HG02763 (cell line): ENCODE results near the gene WDR86.

Experiments
- ATAC-seq: cut with Tn5 transposase; IDR thresholded peaks from one replicate; pipeline ENCODE4 v1.9.1; 2021; ENCODE audit warnings: mild to moderate bottlenecking, moderate library complexity; ENCODE audit not compliant: unreplicated experiment

WDR86 gene, protein sequence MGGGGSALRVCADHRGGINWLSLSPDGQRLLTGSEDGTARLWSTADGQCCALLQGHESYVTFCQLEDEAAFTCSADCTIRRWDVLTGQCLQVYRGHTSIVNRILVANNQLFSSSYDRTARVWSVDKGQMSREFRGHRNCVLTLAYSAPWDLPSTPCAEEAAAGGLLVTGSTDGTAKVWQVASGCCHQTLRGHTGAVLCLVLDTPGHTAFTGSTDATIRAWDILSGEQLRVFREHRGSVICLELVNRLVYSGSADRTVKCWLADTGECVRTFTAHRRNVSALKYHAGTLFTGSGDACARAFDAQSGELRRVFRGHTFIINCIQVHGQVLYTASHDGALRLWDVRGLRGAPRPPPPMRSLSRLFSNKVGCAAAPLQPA

DNA sequence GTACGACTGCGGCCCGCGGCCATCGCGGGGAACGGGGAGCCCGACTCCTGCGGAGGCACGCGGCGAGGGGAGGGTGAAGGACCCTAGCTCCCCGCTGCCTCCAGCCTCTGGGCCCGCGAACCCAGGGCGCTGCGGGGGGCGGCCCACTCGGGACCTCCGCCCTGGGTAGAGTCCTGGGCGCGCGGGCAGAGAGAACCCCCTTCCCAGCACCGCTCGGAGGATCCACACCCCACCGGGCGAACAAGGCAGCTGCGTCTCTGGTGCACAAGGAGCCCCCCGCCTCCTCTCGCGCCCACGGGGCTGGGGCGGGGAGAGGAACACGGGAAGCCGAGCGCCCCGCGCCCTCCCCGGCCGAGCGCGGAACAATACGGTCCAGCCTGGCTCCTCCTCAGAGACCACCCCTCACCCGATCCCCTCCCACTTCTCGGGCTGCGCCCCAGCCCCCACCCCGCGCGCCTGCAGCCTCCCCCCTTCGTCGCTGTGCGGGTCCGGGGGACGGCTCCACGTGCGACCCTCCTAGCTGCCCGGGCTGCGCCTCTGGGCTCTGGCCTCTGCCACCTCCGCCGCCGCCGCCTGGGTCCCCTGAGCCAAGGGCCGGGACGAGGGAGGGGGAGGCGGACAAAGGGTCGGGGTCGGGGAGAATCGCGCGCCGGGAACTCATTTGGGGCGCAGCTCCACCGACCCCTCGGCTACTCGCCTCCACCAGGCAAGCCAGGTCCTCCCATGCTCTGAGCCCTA lies at the start of gene WDR86:
Gene WDR86 (minus strand): TSS at position 372 of the 738 bp plus-strand sequence. CDS start 449 bp downstream, outside the sequence.
- no peak for ATAC-seq

DNA sequence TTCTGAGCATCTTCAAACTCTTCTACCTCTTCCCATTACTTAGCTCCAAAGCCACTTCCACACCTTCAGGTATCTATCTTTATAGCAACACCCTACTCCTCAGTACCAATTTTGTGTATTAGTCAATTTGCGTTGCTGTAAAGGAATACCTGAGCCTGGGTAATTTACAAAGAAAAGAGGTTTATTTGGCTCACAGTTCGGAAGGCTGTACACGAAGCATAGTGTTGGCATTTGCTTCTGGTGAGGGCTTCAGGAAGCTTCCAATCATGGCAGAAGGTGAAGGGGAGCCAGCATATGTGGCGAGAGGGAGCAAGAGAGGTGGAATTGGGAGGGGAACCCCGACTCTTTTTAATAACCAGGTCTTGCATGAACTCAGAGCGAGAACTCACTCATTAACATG lies 47.7 kb upstream of the WDR86 start:
- no peak for ATAC-seq

DNA sequence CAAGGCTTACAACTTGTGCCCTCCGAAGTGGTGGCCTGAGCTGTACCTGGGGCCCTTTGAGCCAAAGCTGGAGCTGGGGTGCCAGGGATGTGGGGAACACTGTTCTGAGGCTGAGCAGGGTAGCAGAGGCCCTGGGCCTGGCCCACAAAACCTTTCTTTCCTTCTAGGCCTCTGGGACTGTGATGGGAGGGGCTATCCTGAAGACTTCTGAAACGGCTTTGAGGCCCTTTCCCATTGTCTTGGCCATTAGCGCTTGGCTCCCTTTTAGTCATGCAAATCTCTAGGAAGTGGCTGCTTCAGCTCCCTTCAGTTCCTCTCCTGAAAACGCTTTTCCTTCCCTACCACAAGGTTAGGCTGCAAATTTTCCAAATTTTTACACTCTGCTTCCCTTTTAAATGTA lies 46.9 kb upstream of the WDR86 start:
- ATAC-seq, result no peak

DNA sequence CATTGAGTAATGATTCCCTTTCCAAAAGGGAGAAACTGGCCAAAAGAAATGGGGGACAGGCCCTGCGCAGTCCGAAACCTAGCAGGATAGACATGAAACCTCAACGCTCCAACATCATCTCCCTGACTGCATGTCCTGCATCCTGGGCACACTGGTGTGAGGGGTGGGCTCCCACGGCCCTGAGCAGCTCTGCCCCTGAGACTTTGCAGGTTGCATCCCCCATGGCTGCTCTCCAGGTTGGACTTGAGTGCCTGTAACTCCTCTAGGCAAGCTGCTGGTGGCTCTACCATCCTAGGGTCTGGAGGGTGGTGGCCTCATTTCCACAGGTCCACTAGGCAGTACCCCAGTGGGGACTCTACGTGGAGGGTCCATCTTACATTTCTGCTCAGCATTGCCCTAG lies 46.4 kb upstream of the WDR86 start:
- no peak for ATAC-seq

DNA sequence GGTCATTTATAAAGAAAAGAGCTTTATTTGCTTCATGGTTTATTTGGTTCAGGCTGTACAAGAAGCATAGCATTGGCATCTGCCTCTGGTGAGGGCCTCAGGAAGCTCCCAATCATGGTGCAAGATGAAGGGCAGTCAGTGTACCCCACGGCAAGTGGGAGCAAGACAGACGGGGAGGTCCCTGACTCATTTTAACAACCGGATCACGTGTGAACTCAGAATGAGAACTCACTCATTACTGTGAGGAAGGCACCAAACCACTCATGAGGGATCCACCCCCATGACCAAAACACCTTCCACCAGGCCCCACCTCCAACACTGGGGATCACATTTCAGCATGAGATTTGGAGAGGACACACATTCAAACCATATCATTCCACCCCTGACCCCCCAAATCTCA lies 45.9 kb upstream of the WDR86 start:
- no peak for ATAC-seq

DNA sequence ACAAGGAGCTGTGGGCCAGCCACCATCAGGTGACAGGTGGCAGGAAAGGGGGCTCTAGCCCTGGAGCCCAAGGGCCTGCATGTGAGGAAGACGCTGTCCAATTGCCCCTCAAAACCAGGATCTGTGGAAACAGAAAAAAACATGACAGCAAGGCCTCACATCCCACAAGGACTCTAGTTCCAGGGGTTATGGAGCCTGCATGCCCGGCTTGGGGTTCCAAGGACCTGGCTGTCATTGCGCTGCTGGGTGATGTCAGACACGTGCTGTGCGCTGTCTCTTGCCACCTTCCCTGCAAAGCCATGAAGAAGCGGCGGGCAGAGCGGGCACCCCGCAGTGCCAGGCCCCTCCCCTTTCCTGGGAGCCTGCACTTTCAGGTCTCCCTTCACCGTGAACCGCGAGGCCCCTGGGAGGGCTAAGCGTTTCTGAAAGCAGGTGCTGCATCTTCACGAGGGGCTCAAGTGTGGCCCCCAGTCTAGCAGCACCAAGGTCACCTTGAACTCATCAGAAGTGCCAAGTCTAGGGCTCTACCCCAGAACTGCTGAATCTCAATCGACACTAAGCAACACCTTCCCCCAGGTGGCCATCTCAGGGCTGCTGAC lies 45.2 kb upstream of the WDR86 start:
- ATAC-seq, result no peak

DNA sequence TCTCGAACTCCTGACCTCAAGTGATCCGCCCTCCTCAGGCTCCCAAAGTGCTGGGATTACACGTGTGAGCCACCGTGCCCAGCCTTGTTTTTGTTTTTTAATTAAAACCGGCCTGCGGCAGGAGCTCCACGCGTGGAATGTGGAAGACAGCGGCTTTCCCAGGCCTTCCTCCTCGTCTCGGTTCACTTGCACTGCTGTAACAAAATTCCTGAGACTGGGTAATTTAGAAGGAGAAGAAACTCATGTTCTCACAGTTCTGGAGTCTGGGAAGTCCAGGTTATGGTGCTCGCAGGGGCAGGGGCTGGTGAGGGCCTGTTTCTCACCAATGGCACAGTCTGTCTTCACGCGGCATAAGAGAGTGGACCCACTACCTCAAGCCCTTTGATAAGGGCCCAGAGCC lies 44.5 kb upstream of the WDR86 start:
- ATAC-seq, result no peak

DNA sequence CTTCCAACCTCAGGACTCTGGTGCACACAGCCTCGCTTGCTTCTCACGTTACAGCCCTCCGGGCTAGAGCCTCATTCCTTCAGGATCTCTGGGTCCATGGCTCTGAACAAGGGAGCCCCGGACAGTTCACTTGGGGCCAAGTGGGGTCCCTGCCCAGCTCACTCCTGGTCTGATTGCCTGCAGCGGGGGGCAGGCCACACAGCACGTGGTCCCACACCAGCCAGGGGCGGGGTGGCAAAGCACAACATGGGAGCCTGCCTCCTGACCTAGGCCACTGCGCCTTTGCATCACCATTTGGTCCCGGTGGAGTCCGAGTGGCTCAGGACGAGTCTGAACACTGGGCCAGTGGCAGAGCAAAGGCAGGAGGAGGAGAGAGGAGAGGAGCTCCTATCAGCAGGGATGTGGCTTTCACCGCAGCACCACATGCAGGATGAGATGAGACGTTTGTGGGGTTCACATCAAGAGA lies 43.5 kb upstream of the WDR86 start:
- ATAC-seq, result no peak

DNA sequence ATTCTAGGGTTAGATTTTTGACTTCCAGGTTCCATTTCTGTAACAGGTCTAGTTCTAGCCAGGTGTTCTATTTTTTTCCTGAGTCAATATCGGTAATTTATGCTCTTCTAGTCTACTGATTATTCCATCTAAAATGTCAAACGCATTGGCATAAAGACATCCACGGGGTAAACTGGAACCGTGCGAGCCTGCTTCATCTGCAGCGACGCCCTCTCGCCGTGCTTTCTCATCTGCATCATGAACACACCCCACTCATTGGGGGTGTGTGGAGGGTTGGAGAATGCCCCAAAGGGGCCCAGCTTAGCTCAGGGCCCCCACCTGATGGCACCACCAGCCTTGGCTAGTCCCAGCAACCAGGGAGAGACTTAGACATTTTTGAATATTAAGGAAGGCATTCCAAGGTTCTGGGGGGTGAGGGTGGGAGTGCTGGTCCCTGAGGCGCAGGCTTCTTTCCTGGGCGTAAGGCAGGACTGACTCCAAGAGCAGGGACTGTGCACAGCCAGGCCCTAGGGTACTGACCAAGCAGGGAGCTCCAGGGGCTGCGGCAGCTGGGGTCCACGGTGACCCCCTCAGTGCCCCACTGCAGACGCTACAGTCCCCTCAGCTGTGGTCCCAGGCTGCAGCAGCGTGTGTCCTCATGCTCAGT lies 43.0 kb upstream of the WDR86 start:
- ATAC-seq, result no peak

DNA sequence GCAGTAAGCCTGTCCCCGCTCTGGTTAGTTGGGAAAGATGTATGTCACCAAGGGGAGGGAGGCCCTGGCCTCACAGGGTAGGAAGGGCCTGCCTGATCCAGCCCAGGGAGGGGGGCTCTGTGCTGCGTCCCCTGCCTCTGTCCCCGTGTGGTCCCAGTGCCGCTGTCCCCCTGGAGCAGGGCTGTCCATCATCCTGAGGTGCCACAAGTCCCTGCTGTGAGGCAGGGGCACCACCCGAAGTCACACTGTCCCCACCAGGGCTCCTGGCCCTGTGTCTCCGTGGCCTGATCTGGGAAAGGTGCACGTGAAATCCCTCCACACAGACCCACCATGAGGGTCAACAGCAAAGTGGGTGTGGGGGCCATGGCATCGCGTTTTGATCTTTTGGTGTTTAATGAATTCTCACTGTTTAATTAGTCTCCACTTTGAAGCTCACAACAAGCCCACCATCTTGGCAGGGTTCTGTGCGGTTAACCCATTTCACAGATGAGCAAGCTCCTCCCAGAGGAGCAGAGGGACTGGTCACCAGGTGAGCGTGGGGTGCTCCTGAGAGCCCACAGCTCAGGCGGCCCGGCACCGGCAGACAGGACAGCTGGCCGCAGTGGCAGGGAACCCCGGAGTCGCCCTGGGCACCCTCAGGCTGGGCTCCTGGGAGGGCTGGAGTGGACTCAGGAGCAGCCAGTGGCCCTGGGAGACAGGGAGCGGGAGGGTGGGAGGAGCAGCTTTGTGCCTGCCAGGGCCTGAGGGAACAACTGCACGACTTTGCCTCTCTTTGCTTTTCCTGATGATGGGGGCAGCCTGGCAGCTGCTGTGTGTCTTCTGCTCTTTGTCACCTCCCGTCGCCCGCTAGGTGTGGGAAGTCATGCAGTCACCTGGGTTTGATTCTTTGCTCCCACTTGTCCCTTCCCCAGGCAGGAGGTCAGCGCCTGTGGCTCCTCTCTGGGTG lies 42.1 kb upstream of the WDR86 start:
- ATAC-seq, result no peak

DNA sequence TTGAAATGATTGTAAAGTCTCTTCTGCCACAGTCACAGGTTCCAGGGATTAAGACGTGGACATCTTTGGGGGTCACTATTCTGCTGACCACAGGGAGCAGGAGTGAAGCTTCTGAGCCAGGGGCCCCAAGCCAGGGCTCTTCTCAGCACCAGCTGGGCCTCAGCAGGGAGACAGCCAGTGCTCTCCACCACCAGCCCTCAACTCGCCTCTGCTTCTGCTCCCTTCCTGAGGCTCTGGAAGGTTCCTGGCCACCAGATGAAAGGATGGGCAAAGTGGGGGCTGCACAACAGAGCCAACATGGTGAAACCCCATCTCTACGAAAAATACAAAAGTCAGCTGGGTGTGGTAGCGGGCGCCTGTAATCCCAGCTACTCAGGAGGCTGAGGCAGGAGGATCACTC lies 41.3 kb upstream of the WDR86 start:
- ATAC-seq, result no peak

DNA sequence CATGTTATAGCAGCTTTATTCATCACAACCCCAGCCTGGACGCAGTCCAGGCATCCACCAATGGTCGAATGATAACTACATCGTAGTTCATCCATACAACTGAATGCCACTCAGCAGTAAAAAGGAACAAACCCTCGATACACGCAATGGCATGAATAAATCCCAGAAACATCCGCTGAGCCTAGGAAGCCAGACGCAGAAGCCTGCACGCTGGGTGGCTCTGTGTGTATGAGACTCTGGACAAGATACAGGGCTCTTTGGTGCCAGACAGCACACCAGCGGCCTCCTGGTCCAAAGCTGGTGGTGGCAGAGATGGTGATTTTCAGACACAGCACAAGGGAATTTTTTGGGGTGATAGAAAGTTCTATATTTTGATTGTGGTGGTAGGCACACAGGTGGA lies 40.2 kb upstream of the WDR86 start:
- ATAC-seq, result no peak

DNA sequence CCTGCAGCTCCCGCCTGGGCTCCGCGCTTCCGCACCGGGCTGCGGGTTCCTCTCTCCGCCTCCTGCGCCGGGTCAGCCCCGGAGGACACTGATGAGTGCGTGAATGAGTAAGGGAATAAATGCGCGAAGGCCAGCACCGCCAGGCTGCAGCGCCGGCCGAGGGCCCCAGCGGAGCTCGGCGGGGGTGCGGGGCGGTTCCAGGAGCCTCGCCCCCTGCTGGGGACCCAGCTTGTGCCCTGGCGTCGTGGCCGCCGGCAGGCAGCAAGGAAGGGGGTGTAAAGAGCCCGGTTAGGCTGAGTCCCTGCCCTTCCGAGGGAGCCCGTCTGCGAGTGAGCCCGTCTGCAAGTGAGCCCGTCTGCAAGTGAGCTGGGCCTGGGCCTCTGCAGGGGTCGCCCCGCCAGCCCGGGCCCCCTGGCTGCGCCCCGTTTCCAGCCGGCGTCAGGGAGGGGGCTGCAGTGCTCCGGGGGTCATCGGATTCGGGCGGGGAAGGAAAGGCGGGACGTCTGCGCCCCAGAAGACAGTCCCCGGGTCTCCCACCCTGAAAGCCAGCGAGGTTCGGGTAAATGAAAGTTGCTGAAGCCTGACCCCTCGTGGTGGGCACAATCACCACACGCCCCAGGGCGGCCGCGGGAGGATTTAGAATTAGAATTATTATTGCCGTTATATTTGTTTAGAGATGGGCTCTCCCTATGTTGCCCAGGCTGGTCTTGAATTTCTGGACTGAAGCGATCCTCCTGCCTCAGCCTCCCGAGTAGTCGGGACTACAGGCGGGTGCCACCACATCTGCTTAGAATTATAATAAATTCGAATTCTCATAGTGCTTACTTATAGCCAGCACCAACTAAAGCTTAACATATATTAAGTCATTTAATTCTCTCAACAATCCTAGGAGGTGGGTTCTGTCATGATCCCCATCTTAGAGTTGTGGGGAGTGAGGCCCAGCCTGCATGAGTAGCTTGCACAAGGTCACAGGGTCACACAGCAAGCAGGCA lies 38.7 kb upstream of the WDR86 start:
- peak; percentile 48 for ATAC-seq

DNA sequence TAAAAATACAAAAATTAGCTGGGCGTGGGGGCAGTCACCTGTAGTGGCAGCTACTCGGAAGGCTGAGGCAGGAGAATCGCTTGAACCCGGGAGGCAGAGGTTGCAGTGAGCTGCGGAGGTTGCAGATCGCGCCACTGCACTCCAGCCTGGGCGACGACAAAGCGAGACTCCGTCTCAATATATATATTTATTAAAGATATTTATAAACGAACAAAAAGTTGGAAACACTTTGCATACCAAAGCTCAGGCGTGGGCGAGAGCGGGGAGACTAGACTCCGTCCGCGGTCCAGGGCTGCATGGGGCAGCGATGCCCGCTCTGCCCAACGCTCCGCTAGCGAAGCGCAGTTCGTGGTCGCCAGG lies 38.0 kb upstream of the WDR86 start:
- no peak for ATAC-seq

DNA sequence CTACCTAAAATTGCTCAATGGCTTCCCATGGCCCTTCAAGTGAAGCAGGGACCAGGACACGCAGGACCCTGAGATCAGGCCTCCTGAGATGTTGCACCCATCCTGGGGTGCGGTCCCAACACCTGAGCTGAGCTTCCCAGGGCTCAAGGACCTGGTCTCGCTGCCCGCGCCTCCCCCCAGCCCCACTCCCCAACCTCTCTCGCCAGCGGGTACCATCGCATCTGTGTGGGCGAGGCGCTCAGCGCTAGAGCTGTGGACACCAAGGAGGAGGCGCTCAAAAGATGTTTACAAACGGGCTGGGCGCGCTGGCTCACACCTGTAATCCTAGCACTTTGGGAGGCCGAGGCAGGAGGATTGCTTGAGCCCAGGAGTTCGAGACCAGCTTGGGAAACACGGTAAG lies 37.5 kb upstream of the WDR86 start:
- no peak for ATAC-seq

DNA sequence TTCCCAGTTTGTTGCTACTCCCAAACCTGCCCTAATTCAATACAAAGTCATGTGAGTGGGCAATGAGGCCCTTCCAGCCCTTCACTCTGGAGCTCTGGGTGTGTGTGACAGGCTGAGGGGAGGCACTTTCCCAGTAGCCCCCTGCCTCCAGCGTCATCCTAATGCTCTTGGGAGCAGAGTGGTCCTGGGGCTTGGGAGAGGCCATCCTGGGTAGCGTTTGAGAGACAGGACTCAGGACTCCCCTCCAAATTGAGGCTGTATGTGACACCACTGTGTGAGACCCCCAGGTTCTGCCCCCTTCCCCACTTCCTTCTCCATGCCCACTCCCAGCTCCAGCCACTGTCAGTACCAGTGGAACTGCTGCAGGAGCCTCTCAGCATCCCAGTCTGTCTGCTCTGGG lies 36.6 kb upstream of the WDR86 start:
- ATAC-seq, result no peak

DNA sequence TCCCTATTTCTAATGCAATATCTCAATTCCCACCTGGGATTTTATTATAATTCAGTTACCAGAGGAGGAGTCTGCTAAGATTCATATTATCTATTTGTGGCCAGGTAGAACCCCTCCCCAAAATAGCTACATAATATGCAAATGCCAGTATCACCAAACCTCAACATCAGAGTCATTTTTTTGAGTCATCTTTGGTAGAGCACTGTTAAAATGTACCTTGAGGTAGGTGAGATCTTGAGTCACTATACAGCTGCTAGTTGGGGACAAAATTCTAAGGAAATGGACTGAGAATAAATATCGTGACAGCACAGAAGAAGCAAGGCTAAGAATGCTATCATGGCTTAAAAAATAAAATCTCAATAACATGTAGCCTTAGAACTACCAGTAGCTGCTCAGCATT lies 34.8 kb upstream of the WDR86 start:
- no peak for ATAC-seq

DNA sequence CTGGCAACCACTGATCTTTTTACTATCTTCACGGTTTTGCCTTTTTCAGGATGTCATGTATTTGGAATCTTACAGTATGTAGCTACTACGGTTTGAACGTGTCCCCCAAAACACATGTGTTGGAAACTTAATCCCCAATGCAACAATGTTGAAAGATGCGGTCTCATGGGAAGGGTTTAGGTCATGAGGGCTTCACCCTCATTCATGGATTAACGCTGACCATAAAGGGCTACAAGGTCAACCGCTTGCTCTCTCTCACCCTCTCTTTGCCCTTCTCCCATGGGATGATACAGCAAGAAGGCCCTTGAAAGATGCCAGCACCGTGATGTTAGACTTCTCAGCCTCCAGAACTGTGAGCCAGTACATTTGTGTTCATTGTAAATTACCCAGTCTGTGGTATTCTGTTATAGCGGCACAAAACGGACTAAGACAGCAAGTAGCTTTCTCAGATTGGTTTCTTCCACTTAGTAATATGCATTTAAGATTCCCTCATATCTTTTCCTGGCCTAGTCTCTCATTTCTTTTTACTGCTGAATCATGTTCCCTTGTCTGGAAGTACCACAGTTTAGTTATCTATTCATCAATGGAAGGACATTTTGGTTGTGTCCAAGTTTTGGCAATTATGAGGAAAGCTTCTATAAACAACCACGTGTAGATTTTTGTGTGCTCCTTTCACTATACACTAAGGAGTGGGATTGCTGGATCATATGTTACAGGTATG lies 33.1 kb upstream of the WDR86 start:
- no peak for ATAC-seq
